ENCODE data around the gene SCN5A.
A peak's percentile ranks its signal among the peaks of the same experiment; 100 is the strongest.

The SCN5A gene

DNA sequence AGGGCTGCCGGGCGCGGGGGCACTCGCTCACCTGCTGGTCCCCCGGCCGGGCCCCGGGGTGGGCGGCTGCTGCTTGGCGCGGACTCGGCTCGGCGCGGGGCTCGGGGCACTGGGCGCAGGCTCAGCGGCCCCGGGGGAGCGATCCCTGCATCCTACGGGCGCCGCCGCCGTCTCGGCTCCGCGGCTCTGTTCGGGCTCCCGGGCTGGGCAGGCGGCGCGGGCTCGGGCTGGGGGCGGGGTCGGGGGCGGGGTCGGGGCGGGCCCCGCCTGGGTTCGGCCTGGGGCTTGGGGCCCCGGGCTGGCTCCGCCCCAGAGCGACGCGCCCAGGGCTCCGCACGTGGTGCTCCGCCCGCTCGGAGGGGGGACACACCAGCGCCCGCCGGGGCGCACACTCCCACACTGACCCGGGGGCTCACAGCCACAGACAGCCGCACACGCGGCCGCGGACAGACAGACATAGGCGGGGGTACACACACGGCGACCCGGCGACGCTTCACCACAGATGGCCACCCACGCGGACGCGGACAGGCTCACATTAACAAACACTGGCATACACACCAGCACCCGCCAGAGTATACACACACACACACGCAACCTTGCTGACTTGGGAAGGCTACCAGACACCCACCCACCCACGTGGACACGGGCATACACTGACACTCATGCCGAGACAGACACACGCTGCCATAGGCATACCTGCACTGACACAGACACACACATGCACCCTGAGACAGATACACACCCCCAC is at the start of gene SCN5A:
TSS of gene SCN5A (minus strand) at position 188 of the 748 bp plus-strand sequence. CDS start 16,380 bp downstream, outside the sequence.
- Histone ChIP-seq H3K27ac (ENCODE audit: low read depth, low read length) (no peak within 1 kb of the TSS), H3K27me3 (ENCODE audit: control insufficient read depth, insufficient read depth, low read length) (peaks cover 44% of the 10 kb centered on the region), H3K36me3 (ENCODE audit: control insufficient read depth, insufficient read depth, low read length) (no peaks in the 10 kb centered on the region), H3K4me1 (ENCODE audit: control insufficient read depth, insufficient read depth, low read length) (peaks cover 8% of the 10 kb centered on the region), H3K9ac (ENCODE audit: low read depth, low read length) (peak within 1 kb of the TSS; percentile 47; the same call in 1 of the 2 replicates), H3K9me3 (ENCODE audit: control insufficient read depth, insufficient read depth, low read length) (no peaks in the 10 kb centered on the region), H3K4me3 (ENCODE audit: low read depth, low read length) (peak within 1 kb of the TSS; percentile 79)

- Histone ChIP-seq H3K9ac (ENCODE audit: low read depth, low read length) (no peak overlapping the region), H3K4me3 (ENCODE audit: low read depth, low read length) (no peak overlapping the region), H3K27me3 (ENCODE audit: control insufficient read depth, insufficient read depth, low read length) (no peaks in the 10 kb centered on the region), H3K9me3 (ENCODE audit: control insufficient read depth, insufficient read depth, low read length) (no peaks in the 10 kb centered on the region), H3K27ac (ENCODE audit: low read depth, low read length) (no peak overlapping the region), H3K4me1 (ENCODE audit: control insufficient read depth, insufficient read depth, low read length) (no peaks in the 10 kb centered on the region; the same call in 1 of the 2 replicates), H3K36me3 (ENCODE audit: control insufficient read depth, insufficient read depth, low read length) (no peaks in the 10 kb centered on the region)
Observed at GRCh38 chr3:38698760-38699159, 49.3 kb upstream of the SCN5A start.

DNA sequence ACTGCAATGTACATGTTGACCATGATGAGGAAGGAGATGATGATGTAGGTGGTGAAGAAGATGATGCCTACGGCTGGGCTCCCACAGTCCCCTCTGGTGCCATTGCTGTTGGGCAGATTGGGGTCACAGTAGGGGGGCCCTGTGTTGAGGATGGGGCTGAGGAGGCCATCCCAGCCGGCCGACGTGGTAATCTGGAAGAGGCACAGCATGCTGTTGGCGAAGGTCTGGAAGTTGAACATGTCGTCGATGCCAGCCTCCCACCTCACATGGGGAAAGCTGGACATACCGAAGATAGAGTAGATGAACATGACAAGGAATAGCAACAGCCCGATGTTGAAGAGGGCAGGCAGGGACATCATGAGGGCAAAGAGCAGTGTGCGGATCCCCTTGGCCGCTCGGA is 48.6 kb upstream of the SCN5A start:
- no peaks in the 10 kb centered on the region for H3K9me3 ChIP-seq (ENCODE audit: control insufficient read depth, insufficient read depth, low read length)
- no peak overlapping the region for H3K4me3 ChIP-seq (ENCODE audit: low read depth, low read length)
- no peaks in the 10 kb centered on the region for H3K27me3 ChIP-seq (ENCODE audit: control insufficient read depth, insufficient read depth, low read length)
- no peak overlapping the region for H3K9ac ChIP-seq (ENCODE audit: low read depth, low read length)
- no peaks in the 10 kb centered on the region for H3K4me1 ChIP-seq (ENCODE audit: control insufficient read depth, insufficient read depth, low read length)
- no peak overlapping the region for H3K27ac ChIP-seq (ENCODE audit: low read depth, low read length)
- no peaks in the 10 kb centered on the region for H3K36me3 ChIP-seq (ENCODE audit: control insufficient read depth, insufficient read depth, low read length)

DNA sequence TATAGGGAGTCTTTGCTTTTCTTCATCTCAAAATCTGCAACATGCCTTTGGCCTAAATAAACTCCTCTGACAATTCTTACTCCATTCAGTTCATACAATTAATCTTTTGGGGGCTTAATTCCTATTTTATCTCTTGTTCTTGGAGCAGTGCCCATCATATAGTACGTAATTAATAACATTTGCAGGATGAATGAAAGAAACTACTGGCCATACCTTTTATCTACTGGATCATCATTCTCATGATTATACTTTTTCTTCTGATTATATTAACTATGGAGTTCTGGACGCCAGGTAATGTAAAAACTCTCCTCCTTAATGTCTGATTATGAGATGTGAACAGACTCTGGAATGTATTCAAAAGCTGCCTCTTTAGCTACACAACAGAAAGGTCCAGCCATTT is 46.5 kb upstream of the SCN5A start:
- H3K27me3 ChIP-seq (ENCODE audit: control insufficient read depth, insufficient read depth, low read length), result no peaks in the 10 kb centered on the region
- H3K27ac ChIP-seq (ENCODE audit: low read depth, low read length), result no peak overlapping the region
- H3K4me3 ChIP-seq (ENCODE audit: low read depth, low read length), result no peak overlapping the region
- H3K9ac ChIP-seq (ENCODE audit: low read depth, low read length), result no peak overlapping the region
- H3K9me3 ChIP-seq (ENCODE audit: control insufficient read depth, insufficient read depth, low read length), result no peaks in the 10 kb centered on the region
- no peaks in the 10 kb centered on the region for H3K36me3 ChIP-seq (ENCODE audit: control insufficient read depth, insufficient read depth, low read length)
- H3K4me1 ChIP-seq (ENCODE audit: control insufficient read depth, insufficient read depth, low read length), result no peaks in the 10 kb centered on the region

- H3K27me3 ChIP-seq (ENCODE audit: control insufficient read depth, insufficient read depth, low read length), result no peaks in the 10 kb centered on the region
- H3K27ac ChIP-seq (ENCODE audit: low read depth, low read length), result no peak overlapping the region
- no peak overlapping the region for H3K9ac ChIP-seq (ENCODE audit: low read depth, low read length)
- H3K4me3 ChIP-seq (ENCODE audit: low read depth, low read length), result no peak overlapping the region
- no peaks in the 10 kb centered on the region for H3K4me1 ChIP-seq (ENCODE audit: control insufficient read depth, insufficient read depth, low read length)
- H3K36me3 ChIP-seq (ENCODE audit: control insufficient read depth, insufficient read depth, low read length), result no peaks in the 10 kb centered on the region
- no peaks in the 10 kb centered on the region for H3K9me3 ChIP-seq (ENCODE audit: control insufficient read depth, insufficient read depth, low read length)
Observed at GRCh38 chr3:38690185-38690584, 40.7 kb upstream of the SCN5A start.

- no peak overlapping the region for H3K27ac ChIP-seq (ENCODE audit: low read depth, low read length)
Observed at GRCh38 chr3:38689774-38690173, 40.3 kb upstream of the SCN5A start.

DNA sequence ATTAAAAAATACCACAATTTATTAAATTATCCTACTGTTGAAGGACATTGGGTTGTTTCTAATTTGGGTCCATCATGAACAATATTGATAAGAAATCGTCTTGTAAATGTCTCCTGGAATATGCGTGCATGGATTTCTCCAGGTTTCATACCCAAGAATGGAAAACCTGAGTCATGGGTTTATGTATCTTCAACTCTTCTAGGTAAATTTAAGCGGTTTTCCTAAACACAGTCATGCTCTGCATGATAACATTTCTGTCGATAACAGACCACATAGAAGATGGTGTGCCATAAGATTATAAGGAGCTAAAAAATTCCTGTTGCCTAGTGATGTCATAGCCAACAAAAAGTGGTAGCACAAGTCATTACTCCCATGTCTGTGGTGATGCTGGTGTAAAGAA is 39.9 kb upstream of the SCN5A start:
- Histone ChIP-seq H3K27ac (ENCODE audit: low read depth, low read length) (no peak overlapping the region), H3K9me3 (ENCODE audit: control insufficient read depth, insufficient read depth, low read length) (no peaks in the 10 kb centered on the region), H3K9ac (ENCODE audit: low read depth, low read length) (no peak overlapping the region), H3K4me1 (ENCODE audit: control insufficient read depth, insufficient read depth, low read length) (no peaks in the 10 kb centered on the region), H3K4me3 (ENCODE audit: low read depth, low read length) (no peak overlapping the region), H3K36me3 (ENCODE audit: control insufficient read depth, insufficient read depth, low read length) (no peaks in the 10 kb centered on the region), H3K27me3 (ENCODE audit: control insufficient read depth, insufficient read depth, low read length) (no peaks in the 10 kb centered on the region)

More at GRCh38 chr3:38689774-38690173, 40.3 kb upstream of the SCN5A start:
- Histone ChIP-seq H3K4me3 (ENCODE audit: low read depth, low read length) (no peak overlapping the region), H3K4me1 (ENCODE audit: control insufficient read depth, insufficient read depth, low read length) (no peaks in the 10 kb centered on the region), H3K27me3 (ENCODE audit: control insufficient read depth, insufficient read depth, low read length) (no peaks in the 10 kb centered on the region), H3K36me3 (ENCODE audit: control insufficient read depth, insufficient read depth, low read length) (no peaks in the 10 kb centered on the region), H3K9me3 (ENCODE audit: control insufficient read depth, insufficient read depth, low read length) (no peaks in the 10 kb centered on the region), H3K9ac (ENCODE audit: low read depth, low read length) (no peak overlapping the region)

DNA sequence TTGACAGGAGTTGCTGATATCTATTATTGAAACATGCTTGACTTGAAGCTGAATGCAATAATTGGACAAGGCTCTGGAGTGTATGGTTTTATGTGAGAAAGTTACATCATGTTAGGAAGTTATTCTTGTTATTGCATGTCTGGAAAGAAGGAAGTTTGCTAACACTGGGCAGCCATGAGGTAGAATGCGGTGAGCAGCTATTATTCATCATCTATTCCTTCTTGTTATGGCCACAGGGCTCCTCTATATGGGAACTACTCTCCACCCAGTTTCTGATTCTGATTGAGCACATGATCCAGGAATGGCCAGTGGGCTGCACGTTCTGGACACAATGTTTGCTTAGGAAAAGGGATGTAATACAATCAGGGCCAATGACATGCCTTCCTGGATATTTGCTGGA is 37.8 kb upstream of the SCN5A start:
- Histone ChIP-seq H3K4me1 (ENCODE audit: control insufficient read depth, insufficient read depth, low read length) (no peaks in the 10 kb centered on the region), H3K36me3 (ENCODE audit: control insufficient read depth, insufficient read depth, low read length) (no peaks in the 10 kb centered on the region), H3K9me3 (ENCODE audit: control insufficient read depth, insufficient read depth, low read length) (no peaks in the 10 kb centered on the region), H3K27ac (ENCODE audit: low read depth, low read length) (no peak overlapping the region), H3K27me3 (ENCODE audit: control insufficient read depth, insufficient read depth, low read length) (no peaks in the 10 kb centered on the region), H3K9ac (ENCODE audit: low read depth, low read length) (no peak overlapping the region), H3K4me3 (ENCODE audit: low read depth, low read length) (no peak overlapping the region)

DNA sequence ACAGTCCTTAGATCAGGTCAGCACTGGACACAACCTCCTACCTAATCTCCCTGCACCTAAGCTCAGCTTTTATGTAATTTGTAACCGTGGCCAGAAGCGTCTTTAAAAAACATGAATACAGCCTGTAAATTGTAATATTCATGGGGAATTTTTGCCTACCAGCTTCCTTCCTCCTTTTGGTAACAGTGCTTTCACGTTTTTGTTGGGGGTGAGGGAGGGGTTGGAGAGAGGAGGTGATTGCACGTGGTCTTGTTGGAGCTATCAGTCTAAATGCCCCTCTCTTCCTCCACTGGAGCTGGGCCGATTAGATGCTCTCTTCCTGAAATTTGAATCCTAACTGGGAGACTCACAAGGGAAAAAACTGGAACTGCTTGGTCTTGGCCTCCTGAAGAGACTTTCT is 35.1 kb upstream of the SCN5A start:
- H3K27ac ChIP-seq (ENCODE audit: low read depth, low read length), result no peak overlapping the region
- no peaks in the 10 kb centered on the region for H3K36me3 ChIP-seq (ENCODE audit: control insufficient read depth, insufficient read depth, low read length)
- H3K9me3 ChIP-seq (ENCODE audit: control insufficient read depth, insufficient read depth, low read length), result no peaks in the 10 kb centered on the region
- H3K27me3 ChIP-seq (ENCODE audit: control insufficient read depth, insufficient read depth, low read length), result no peaks in the 10 kb centered on the region
- no peak overlapping the region for H3K4me3 ChIP-seq (ENCODE audit: low read depth, low read length)
- H3K9ac ChIP-seq (ENCODE audit: low read depth, low read length), result no peak overlapping the region
- H3K4me1 ChIP-seq (ENCODE audit: control insufficient read depth, insufficient read depth, low read length), result no peaks in the 10 kb centered on the region

DNA sequence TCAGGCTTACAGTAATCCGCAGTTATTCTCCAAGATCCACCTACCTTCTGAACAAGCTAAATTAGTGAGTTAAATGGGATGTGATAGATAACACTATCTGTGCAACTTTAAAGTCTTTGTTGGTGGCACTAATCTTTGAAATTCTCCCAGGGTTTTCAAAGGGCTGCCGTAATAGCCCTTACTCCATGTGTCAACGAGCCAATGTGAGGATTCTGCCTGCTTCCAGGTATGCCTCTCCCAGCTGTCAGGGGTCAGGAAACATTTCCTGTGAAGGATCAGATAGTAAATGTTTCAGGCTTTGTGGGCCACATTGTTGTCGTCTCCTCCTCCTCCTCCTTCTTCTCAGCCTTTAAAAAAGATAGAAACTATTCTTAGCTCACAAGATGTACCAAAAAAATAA is 20.2 kb upstream of the SCN5A start:
- H3K9ac ChIP-seq (ENCODE audit: low read depth, low read length), result no peak overlapping the region
- H3K36me3 ChIP-seq (ENCODE audit: control insufficient read depth, insufficient read depth, low read length), result no peaks in the 10 kb centered on the region
- no peak overlapping the region for H3K27ac ChIP-seq (ENCODE audit: low read depth, low read length)
- no peak overlapping the region for H3K4me3 ChIP-seq (ENCODE audit: low read depth, low read length)
- no peaks in the 10 kb centered on the region for H3K27me3 ChIP-seq (ENCODE audit: control insufficient read depth, insufficient read depth, low read length)
- H3K4me1 ChIP-seq (ENCODE audit: control insufficient read depth, insufficient read depth, low read length), result no peaks in the 10 kb centered on the region
- H3K9me3 ChIP-seq (ENCODE audit: control insufficient read depth, insufficient read depth, low read length), result no peaks in the 10 kb centered on the region

GRCh38 chr3:38662544-38662943 is 13.1 kb upstream of the SCN5A start:
- H3K4me1 ChIP-seq (ENCODE audit: control insufficient read depth, insufficient read depth, low read length), result peaks cover 15% of the 10 kb centered on the region; the same call in 1 of the 2 replicates
- no peak overlapping the region for H3K4me3 ChIP-seq (ENCODE audit: low read depth, low read length)

More at GRCh38 chr3:38662544-38662943, 13.1 kb upstream of the SCN5A start:
- no peak overlapping the region for H3K9ac ChIP-seq (ENCODE audit: low read depth, low read length)
- H3K27me3 ChIP-seq (ENCODE audit: control insufficient read depth, insufficient read depth, low read length), result no peaks in the 10 kb centered on the region
- no peaks in the 10 kb centered on the region; the same call in 1 of the 2 replicates for H3K9me3 ChIP-seq (ENCODE audit: control insufficient read depth, insufficient read depth, low read length)
- H3K36me3 ChIP-seq (ENCODE audit: control insufficient read depth, insufficient read depth, low read length), result no peaks in the 10 kb centered on the region
- H3K27ac ChIP-seq (ENCODE audit: low read depth, low read length), result no peak overlapping the region

All from HUES48 (cell line).